Activated naive CD8-positive, alpha-beta T cell treated with anti-CD3 and anti-CD28 coated beads for 36 hours (primary cell): ENCODE measurements around the gene AMY2B. TPM values are rescaled to one million over a fixed set of nuclear protein-coding genes. Genes with fewer than 3 reads are reported as not detected.
"Not testable (repeated sequence)": the region's sequence is repeated elsewhere in the genome, so short reads cannot be mapped to it uniquely, and the experiment has no call there.

ENCODE experiments used
- DNase-seq: peaks from one replicate; pipeline ENCODE4 v3.0.0; 2021
- H3K27ac Mint-ChIP-seq: one replicate; pipeline ENCODE4 v1.8.0; 2022; ENCODE audit warnings: mild to moderate bottlenecking, moderate library complexity, mixed read lengths
- H3K27me3 Mint-ChIP-seq: one replicate; pipeline ENCODE4 v1.8.0; 2022; ENCODE audit warnings: mild to moderate bottlenecking, mixed read lengths
- H3K36me3 Mint-ChIP-seq: one replicate; pipeline ENCODE4 v1.8.0; 2021; ENCODE audit warnings: mild to moderate bottlenecking, mixed read lengths
- H3K4me1 Mint-ChIP-seq: one replicate; pipeline ENCODE4 v1.8.0; 2021; ENCODE audit warnings: mixed read lengths
- H3K4me3 Mint-ChIP-seq: one replicate; pipeline ENCODE4 v1.8.0; 2022; ENCODE audit warnings: mild to moderate bottlenecking, moderate library complexity, mixed read lengths
- H3K9me3 Mint-ChIP-seq: one replicate; pipeline ENCODE4 v1.8.0; 2022; ENCODE audit warnings: mixed read lengths
- total RNA-seq, 2 experiments: library from RNA; stranded (reverse); gene quantifications; one replicate each; pipeline ENCODE4 v1.2.3, GENCODE V29; 2021

AMY2B gene
- 1 to 10 TPM; 4.6 to 5.3 TPM for total RNA-seq

DNA sequence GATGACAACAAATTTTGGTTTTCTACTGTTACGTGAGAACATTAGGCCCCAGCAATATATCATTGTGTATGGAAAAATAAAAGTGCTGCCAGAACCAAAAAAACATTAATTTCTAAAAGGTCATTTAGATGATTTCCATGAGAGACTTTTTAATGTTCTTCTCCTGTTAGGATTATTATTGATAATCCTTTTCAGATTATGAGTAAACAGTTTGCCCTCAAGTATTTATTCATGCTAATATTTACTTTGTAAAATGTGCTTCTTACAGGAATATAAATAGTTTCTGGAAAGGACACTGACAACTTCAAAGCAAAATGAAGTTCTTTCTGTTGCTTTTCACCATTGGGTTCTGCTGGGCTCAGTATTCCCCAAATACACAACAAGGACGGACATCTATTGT is at the start of gene AMY2B:
TSS of gene AMY2B (plus strand) at position 301 of the 400 bp plus-strand sequence. CDS start at position 315, 14 bp downstream.
- H3K4me3 Mint-ChIP-seq, H3K27me3 Mint-ChIP-seq, DNase-seq, H3K27ac Mint-ChIP-seq, H3K9me3 Mint-ChIP-seq, H3K4me1 Mint-ChIP-seq: not testable (repeated sequence)
- peaks cover 19% of the 10 kb centered on the region for H3K36me3 Mint-ChIP-seq

GRCh38 chr1:103523346-103523745 is 48.0 kb upstream of the AMY2B start:
- Mint-ChIP-seq H3K27ac (no peak overlapping the region), H3K4me3 (no peak overlapping the region), H3K27me3 (no peaks in the 10 kb centered on the region), H3K4me1 (peaks cover 34% of the 10 kb centered on the region), H3K36me3 (peaks cover 30% of the 10 kb centered on the region), H3K9me3 (no peaks in the 10 kb centered on the region)
- no peak for DNase-seq

DNA sequence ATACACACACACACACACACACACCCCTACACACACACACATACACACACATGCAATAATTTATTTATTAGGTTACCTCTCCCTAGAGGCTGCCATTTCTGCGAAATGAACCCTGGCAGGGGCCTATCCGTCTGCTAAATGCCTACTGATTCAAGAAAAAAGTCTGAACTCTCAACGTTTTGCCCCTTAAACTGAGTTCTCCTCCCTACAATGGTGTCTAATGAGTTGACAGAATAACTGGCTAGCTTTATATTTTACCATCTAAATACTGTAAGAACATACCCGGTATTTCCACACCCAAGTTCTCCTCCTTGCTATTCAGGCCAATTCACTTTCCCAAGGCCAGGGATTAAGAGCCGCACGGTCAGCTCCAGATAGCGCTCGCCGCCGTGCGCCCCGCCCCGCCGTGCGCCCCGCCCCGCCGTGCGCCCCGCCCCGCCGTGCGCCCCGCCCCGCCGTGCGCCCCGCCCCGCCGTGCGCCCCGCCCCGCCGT is 46.2 kb upstream of the AMY2B start:
- peak overlapping the region; percentile 53 for H3K27ac Mint-ChIP-seq
- no peaks in the 10 kb centered on the region for H3K27me3 Mint-ChIP-seq
- H3K9me3 Mint-ChIP-seq, result no peaks in the 10 kb centered on the region
- peaks cover 45% of the 10 kb centered on the region for H3K4me1 Mint-ChIP-seq
- H3K4me3 Mint-ChIP-seq, result peak overlapping the region; percentile 83
- peaks cover 47% of the 10 kb centered on the region for H3K36me3 Mint-ChIP-seq
- peak; percentile 22 for DNase-seq

GRCh38 chr1:103525607-103526507 is 45.5 kb upstream of the AMY2B start, which contains the start of gene RNPC3:
TSS of gene RNPC3 (plus strand) at chr1:103525699. CDS start at chr1:103526071, 372 bp downstream.
- peak within 1 kb of the TSS; percentile 100 for H3K27ac Mint-ChIP-seq
- no peaks in the 10 kb centered on the region for H3K27me3 Mint-ChIP-seq
- H3K4me1 Mint-ChIP-seq, result peaks cover 50% of the 10 kb centered on the region
- peaks cover 54% of the 10 kb centered on the region for H3K36me3 Mint-ChIP-seq
- DNase-seq, result peak; percentile 76
- peak within 1 kb of the TSS; percentile 99 for H3K4me3 Mint-ChIP-seq
- H3K9me3 Mint-ChIP-seq, result no peaks in the 10 kb centered on the region

- Mint-ChIP-seq H3K27me3 (no peaks in the 10 kb centered on the region), H3K4me1 (peaks cover 63% of the 10 kb centered on the region), H3K9me3 (no peaks in the 10 kb centered on the region), H3K4me3 (peak overlapping the region; percentile 99), H3K27ac (peak overlapping the region; percentile 82), H3K36me3 (peaks cover 68% of the 10 kb centered on the region)
- no peak for DNase-seq
These were observed 44.1 kb upstream of the AMY2B start for GRCh38 chr1:103527331-103527730.

DNA sequence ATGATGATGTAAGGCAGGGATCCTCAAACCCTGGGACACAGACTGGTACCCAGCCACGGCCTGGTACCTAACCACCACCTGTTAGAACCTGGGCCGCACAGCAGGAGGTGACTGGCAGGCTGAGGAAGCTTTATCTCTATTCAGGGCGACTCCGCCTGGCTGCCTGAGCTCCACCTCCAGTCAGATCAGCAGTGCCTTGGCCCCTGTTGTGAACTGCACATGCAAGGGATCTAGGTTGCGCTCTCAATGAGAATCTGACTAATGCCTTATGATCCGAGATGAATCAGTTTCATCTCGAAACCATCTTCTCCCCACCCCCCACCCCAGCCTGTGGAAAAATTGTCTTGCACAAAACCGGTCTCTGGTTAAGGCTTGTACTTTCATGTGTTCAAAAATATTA is 41.6 kb upstream of the AMY2B start:
- Mint-ChIP-seq H3K9me3 (no peaks in the 10 kb centered on the region), H3K27ac (no peak overlapping the region), H3K27me3 (no peaks in the 10 kb centered on the region), H3K4me1 (peaks cover 72% of the 10 kb centered on the region), H3K4me3 (no peak overlapping the region), H3K36me3 (peaks cover 69% of the 10 kb centered on the region)
- peak; percentile 38 for DNase-seq

DNA sequence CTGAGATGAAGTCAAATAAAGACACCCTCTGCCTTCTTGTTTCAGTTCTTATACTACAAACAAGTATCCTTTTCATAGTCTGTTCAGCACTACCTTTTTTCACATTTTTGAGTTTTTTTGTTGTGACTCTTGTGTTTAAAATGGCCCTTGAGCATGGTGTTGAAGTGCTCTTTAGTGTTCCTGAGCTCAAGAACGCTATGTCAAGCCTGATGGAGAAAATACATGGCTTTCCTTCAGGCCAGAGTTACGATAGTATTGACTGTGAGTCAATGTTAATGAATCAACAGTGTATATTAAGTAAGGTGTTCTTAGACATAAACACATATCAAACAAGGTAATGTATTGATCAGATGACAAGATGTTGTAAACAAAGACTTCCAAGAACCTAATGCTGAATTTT is 33.2 kb upstream of the AMY2B start:
- H3K27me3 Mint-ChIP-seq, result no peaks in the 10 kb centered on the region
- H3K4me1 Mint-ChIP-seq, result peaks cover 9% of the 10 kb centered on the region
- H3K36me3 Mint-ChIP-seq, result peaks cover 23% of the 10 kb centered on the region
- no peaks in the 10 kb centered on the region for H3K9me3 Mint-ChIP-seq
- H3K27ac Mint-ChIP-seq, result no peak overlapping the region
- no peak for DNase-seq
- H3K4me3 Mint-ChIP-seq, result no peak overlapping the region

- Mint-ChIP-seq H3K4me3 (no peak overlapping the region), H3K4me1 (no peaks in the 10 kb centered on the region), H3K27me3 (no peaks in the 10 kb centered on the region), H3K27ac (no peak overlapping the region), H3K9me3 (no peaks in the 10 kb centered on the region), H3K36me3 (peaks cover 20% of the 10 kb centered on the region)
- no peak for DNase-seq
These were observed 30.0 kb upstream of the AMY2B start for GRCh38 chr1:103541431-103541830.

DNA sequence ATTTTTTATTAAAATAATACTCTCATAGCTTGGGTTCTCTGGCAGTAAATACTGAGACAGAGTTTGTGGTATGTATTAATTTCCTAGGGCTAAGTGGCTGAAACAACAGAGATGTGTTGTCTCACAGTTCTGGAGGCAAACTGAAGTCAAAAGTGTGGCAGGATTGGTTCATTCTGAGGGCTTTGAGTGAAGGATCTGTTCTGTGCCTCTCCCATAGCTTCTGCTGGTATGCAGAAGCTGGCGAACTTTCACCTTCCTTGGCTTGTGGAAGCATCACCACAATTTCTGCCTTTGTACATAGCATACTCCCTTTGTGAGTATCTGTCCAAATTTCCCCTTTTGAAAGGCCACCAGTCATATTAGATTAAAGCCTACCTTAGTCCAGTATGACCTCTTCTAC is 24.9 kb upstream of the AMY2B start:
- H3K27ac Mint-ChIP-seq, result no peak overlapping the region
- no peaks in the 10 kb centered on the region for H3K27me3 Mint-ChIP-seq

GRCh38 chr1:103547840-103548239 is 23.5 kb upstream of the AMY2B start:
- Mint-ChIP-seq H3K36me3 (peaks cover 23% of the 10 kb centered on the region), H3K4me3 (no peak overlapping the region), H3K9me3 (no peaks in the 10 kb centered on the region), H3K4me1 (no peaks in the 10 kb centered on the region), H3K27ac (no peak overlapping the region), H3K27me3 (no peaks in the 10 kb centered on the region)
- DNase-seq, result no peak

More for the DNA sequence above, 24.9 kb upstream of the AMY2B start:
- DNase-seq, result no peak
- Mint-ChIP-seq H3K9me3 (no peaks in the 10 kb centered on the region), H3K36me3 (peaks cover 25% of the 10 kb centered on the region), H3K4me3 (no peak overlapping the region), H3K4me1 (no peaks in the 10 kb centered on the region)

DNA sequence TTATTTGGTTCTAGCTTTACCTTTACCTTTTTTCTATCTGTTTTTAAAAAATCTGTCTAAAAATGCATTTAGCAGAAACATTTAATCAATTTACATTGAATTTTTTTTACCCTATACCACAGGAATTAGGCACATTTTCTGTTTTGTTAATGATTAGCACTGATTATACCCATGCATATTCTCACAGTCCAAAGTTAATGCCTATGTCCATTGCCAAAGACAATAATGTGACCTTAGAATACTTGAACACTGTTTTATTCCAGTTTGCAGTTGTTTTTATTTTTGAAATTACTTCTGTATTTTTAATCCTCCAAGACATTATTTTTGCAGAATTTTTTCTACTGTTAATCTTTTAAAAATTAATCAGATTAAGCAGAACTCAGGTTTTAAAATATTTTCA is 11.0 kb upstream of the AMY2B start:
- peaks cover 17% of the 10 kb centered on the region for H3K36me3 Mint-ChIP-seq
- H3K4me1 Mint-ChIP-seq, result peaks cover 8% of the 10 kb centered on the region
- H3K4me3 Mint-ChIP-seq, result no peak overlapping the region
- H3K9me3 Mint-ChIP-seq, result no peaks in the 10 kb centered on the region
- no peak for DNase-seq
- no peak overlapping the region for H3K27ac Mint-ChIP-seq
- H3K27me3 Mint-ChIP-seq, result no peaks in the 10 kb centered on the region

- H3K9me3 Mint-ChIP-seq, H3K27ac Mint-ChIP-seq, H3K4me3 Mint-ChIP-seq, H3K27me3 Mint-ChIP-seq, H3K4me1 Mint-ChIP-seq, DNase-seq: not testable (repeated sequence)
- peaks cover 10% of the 10 kb centered on the region for H3K36me3 Mint-ChIP-seq
These were observed 10.3 kb upstream of the AMY2B start for GRCh38 chr1:103561124-103561523.

DNA sequence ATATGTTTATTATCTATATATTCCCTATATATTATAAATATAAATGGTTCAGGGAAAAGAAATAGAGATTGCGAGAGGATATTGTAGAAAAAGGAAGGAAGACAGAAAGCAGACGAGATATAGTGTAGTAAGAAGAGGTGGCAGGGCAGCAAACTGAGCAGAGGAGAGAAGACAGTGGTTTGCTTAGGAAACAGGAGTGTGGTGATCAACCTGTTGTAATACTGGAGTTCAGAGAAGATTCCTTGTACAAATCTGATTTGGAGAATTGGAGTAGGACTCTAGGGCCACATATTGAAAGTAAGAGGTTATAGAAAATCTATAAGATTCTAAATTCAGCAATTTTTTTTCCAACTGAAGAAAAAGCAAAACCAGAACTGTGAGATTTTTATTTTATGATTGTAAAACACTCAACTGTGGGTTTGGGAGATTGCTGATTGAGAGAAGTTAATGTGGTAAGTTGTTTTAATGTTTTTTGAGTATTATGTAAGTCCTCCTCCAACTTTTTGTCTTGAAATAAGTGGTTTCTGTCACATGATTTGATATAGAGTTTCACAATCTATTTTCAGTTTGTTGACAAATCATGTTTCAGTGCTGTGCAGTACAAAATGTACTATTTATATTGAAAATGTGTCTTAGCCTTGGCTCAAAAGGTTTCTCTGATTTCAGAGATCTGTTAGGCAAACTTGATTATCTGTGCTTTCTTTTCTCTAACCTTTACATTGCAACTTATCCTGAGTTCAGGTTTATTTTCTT is 9.6 kb upstream of the AMY2B start:
- DNase-seq, result no peak
- peaks cover 8% of the 10 kb centered on the region for H3K36me3 Mint-ChIP-seq
- H3K27ac Mint-ChIP-seq, result no peak overlapping the region
- H3K27me3 Mint-ChIP-seq, result no peaks in the 10 kb centered on the region
- no peaks in the 10 kb centered on the region for H3K9me3 Mint-ChIP-seq
- H3K4me3 Mint-ChIP-seq, result no peak overlapping the region
- H3K4me1 Mint-ChIP-seq, result peaks cover 8% of the 10 kb centered on the region

DNA sequence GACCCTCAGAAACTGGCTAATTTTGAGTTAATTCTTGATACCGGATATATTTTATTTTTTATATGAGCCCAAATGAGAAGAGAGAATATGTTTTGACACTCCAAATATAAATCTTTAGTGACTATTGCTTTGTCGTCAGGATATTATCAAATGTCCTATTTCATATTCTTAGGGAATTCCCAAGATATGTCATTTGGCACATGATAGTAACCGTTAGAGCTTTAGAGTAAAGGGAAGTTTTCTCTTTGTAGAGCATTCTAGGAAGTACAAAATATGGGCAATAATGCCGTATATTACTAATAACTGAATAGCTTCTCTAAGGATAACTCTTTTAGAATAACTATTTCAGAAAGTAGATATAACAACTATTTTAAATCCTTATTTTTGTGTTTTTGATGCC is 8.3 kb upstream of the AMY2B start:
- Mint-ChIP-seq H3K27me3 (no peaks in the 10 kb centered on the region), H3K36me3 (peaks cover 7% of the 10 kb centered on the region), H3K27ac (no peak overlapping the region), H3K4me1 (peaks cover 8% of the 10 kb centered on the region), H3K4me3 (no peak overlapping the region), H3K9me3 (no peaks in the 10 kb centered on the region)
- no peak for DNase-seq

DNA sequence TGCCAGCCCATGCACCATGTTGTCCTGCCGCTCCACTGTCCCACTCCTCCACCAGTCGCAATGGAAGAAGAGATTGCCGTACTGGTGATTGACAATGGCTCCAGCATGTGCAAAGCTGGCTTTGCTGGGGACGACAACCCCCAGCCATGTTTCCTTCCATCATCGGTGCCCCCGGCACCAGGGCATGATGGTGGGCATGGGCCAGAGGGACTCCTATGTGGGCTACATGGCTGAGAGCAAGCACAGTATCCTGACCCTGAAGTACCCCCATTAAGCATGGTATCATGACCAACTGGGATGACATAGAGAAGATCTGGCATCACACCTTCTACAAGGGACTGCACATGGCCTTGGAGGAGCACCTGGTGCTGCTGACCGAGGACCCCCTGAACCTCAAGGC is 1.9 kb upstream of the AMY2B start:
- Mint-ChIP-seq H3K4me1 (no peaks in the 10 kb centered on the region), H3K27ac (no peak overlapping the region), H3K36me3 (peaks cover 22% of the 10 kb centered on the region), H3K4me3 (no peak overlapping the region), H3K27me3 (no peaks in the 10 kb centered on the region), H3K9me3 (no peaks in the 10 kb centered on the region)
- DNase-seq, result no peak
